ENCODE results near the gene SMIM38.

Gene SMIM38

DNA sequence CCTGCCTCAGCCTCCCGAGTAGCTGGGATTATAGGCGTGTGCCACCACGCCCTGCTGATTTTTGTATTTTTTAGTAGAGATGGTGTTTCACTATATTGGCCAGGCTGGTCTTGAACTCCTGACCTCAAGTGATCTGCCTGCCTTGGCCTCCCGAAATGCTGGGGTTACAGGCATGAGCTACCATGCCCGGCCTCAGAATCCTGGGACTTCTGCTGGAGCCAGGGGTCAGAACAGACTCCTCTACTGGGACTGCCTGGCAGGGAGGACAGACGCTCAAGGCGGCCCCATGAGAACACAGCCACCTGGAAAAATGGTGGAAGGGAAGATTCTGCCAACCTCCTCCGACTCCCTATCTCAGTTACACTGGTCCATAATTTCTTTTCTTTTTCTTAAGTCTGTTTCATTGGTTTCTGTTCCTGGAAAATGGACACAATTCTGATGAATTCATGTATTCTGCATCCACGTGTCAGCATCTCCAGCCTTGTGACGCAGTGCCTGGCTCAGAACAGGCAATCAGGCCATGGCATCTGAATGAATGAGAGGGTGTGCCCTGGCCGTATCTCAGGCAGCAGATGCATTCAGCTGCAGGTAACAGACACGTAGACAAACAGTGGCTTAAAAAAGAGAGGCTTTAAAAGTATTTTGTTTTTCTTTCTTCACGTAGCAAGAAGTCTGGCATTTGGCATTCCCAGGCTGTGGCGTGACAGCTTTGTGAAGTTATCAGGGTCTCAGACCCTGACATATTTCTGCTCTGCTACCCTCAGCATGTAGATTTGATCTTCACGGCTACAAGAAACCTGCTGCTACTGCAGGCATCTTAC lies 4.8 kb downstream of the SMIM38 start:
- DNase-seq (ENCODE audit: low spot score) = peak; percentile 5

DNA sequence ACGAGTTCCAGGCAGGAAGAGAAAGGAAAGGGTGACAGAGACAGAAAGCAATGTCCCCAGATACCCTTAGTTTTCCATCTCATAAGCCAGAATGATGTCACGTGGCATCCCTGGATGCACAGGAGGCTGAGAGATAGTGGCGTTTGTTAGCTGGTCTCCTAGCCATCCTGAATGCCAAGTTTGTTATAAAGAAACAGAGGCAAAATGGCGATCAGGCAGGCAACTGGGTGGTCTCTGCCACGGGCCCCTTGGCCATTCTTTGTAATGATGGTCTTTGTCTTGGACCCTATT lies 5.3 kb downstream of the SMIM38 start:
- no peak for DNase-seq (ENCODE audit: low spot score)

DNA sequence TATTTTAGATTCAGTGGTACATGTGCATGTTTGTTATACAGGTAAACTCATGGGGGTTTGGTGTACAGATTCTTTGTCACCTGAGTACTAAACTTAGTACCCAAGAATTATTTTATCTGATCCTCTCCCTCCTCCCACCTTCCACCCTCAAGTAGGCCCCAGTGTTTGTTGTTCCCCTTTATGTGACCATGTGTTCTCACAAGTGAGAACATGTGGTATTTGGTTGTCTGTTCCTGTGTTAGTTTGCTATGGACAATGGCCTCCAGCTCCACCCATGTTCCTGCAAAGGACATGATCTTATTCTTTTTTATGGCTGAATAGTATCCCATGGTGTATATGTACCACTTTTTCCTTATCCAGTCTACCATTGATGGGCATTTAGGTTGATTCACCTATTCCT lies 6.8 kb downstream of the SMIM38 start:
- no peak for DNase-seq (ENCODE audit: low spot score)

DNA sequence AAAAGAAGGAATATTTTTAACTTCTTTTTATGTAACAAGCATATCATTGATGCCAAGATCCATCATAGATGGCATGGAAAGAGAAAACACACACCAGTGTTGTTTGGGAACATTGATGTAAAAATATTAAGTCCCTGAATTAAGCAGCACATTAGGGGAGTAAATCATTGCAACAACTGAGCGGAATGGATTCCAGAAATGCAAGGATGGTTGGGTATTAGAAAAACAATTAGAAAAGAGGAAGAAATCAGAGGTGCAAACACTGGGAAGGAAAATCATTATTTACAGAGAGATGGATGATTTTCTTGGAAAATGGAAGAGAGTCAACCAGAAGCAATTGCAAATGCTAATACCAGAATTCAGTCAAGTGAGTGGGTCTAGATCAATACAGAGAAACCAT lies 8.1 kb downstream of the SMIM38 start:
- DNase-seq (ENCODE audit: low spot score) = no peak

DNA sequence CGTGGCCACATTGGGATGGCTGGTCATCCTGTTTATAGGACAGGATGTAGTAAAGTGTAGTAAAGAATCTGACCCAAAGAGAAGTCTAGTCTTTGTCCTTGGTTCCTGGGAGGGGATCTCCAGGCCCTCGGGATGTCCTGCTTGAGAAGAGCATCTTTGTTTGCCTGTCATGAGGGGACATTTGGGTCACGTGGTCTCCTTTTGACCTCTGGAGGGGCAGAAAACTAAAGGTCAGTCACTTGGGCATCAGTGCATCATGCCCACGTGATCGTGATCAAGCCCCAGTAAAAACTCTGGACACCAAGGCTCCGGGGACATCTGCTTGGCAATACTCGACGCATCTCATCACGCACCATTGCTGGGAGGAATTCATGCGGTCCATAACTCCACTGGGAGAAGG lies 9.1 kb downstream of the SMIM38 start:
- no peak for DNase-seq (ENCODE audit: low spot score)

DNA sequence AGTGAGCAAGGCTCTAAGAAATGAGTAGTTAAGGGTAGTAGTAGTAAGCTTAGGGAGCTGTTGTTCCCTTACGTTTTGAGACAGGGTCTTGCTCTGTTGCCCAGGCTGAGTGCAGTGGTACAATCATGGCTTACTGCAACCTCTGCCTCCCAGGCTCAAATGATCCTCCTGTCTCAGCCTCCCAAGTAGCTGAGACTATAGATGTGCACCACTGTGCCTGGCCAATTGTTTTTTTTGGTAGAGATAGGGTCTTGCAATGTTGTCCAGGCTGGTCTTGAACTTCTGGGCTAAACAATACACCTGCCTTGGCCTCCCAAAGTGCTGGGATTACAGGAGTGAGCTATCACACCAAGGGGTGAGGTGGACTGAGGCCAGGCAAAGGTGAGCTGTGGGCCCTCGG lies 10.0 kb downstream of the SMIM38 start:
- DNase-seq (ENCODE audit: low spot score) = no peak

DNA sequence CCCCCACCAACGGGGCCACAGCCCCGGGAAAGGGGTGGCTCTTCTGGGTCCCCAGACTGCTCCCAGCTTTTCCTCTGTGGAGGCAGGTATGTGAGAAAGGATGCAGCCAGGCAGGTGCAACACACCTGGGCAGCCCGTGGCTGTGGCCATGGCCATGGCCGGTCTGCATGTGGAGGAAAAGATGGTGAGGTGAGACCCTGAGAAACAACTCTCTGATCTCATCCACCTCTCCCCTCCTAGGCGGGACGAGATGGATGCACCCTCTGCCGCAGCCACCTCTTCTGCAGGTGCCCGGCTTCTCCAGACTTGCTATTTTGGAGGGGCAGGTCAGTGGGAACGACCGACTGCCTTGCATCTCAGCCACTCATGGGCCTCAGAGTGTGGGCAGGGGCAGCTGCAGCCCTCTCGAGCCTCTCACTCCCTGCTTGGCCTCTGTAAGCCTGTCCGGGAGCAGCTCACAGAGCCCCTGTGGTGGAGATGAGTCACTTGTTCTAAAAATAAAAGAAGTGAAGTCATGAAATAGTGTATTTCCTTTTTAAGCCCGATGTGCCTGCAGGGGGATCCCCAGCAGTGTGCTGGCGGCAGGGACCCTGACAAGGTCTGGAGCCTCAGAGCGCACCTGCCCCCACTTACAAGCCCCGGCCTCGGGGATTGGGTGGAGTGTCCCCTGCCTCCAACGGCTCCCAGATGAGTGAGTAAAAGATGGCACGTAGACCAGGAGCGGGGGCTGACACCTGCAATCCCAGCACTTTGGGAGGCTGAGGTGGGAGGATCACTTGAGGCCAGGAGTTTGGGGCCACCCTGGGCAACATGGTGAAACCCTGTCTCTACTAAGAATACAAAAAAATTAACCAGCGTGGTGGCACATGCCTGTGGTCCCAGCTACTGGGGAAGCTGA lies 10.7 kb downstream of the SMIM38 start:
- DNase-seq (ENCODE audit: low spot score) = no peak

DNA sequence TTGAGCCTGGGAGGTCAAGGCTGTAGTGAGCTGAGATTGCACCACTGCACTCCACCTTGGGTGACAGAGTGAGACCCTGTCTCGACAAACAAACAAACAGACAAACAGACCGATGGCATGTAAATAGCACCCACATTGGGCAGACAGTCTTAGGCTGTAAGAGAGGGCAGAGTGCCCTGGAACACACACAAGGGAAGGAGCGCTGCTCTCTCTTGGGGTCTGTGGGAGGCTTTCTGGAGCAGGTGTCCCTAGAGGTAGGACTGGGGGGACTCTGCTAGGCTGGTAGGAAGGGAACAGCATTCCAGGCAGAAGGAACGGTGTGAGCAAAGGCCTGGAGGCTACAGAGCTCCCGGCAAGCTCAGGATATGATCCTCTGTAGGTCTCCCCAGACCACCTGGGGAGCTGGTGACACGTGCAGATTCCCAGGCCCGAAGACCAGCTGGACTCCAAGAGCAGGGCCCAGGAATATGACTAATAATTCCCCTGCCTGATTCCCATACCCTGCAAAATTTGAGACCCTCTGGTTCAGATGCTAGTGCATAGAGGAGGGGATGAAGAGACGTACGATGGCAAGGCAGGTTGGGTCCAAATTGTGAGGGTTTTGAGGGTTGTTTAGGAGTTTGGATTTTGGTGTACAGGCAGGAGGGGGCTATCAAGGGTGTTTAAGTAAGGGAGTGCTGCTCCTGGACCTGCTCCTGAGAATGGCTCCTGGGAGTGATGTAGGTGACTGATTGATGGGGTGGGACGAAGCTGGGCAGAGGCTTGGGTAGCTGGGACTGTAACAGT lies 11.6 kb downstream of the SMIM38 start:
- DNase-seq (ENCODE audit: low spot score) = no peak

DNA sequence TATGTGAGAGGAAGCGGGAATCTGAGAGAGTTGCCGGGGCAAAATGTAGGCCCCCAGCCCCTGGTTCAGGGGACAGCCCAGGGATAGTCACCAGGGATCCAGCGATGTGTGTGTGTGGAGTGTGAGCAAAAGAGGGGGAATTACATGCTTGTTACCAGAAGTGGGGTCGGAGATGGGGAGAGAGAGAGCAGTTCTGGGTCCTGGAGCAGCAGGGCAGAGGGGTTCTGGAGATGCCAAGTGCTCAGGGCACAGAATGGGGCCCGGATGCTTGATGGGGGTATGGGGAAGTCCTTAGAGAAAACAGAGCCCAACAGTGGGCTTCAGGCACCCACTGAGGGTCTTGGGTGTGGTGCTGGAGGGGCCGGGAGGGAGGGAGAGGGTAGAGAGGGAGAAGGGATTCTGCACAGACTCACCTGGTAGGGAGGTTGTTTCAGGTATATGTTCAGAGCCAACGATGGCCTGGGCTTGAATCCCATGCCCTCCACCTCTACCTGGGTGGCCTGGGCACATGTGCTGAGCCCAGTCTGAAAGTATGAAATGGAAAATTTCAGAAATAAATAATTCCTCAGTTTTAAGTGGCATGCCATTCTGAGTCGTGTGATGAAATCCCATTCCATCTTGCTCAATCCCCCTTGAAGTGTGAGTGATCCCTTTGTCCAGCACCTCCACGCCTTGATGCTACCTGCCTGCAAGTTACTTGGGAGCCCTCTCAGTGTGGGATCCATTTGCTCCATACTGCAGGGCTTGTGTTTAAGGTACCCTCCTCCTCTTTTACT lies 12.4 kb downstream of the SMIM38 start:
- no peak for DNase-seq (ENCODE audit: low spot score)

DNA sequence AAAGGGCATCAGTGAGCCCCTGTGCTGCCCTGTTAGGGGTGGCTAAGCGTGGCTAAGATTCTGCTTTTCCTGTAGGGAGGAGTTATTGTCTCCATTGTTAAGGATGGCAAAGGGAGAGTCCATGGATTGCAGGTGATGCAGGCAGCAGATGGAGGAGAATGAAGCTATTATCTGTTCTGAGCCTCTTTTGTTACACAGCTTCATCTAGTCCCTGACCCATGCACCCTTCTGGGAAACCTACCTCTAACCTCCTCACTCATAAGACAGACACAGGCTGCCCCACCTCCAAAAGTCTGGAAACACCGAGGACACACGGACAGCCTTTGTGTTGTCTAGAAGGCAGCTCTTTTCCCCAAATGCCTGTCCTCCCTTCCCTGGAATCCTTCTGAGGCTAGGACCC lies 13.7 kb downstream of the SMIM38 start:
- no peak for DNase-seq (ENCODE audit: low spot score)

DNA sequence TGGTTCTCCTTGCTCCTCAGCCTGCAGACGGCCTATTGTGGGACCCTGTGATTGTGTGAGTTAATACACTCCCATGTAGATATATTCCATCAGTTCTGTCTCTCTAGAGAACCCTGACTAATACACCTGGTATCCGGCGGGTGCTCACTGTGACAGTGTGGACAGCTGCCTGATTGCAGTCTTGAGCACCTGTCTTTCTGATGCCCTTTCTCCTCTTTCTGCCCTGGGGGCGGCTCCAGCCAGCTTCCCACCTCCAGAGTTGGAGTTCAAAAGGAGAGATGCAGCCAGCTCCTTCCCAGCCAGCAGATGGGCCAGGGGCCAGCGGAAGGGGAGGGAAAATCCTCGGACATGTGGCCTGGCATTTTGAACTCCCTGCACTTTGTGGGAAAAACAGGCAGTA lies 15.0 kb downstream of the SMIM38 start:
- no peak for DNase-seq (ENCODE audit: low spot score)

DNA sequence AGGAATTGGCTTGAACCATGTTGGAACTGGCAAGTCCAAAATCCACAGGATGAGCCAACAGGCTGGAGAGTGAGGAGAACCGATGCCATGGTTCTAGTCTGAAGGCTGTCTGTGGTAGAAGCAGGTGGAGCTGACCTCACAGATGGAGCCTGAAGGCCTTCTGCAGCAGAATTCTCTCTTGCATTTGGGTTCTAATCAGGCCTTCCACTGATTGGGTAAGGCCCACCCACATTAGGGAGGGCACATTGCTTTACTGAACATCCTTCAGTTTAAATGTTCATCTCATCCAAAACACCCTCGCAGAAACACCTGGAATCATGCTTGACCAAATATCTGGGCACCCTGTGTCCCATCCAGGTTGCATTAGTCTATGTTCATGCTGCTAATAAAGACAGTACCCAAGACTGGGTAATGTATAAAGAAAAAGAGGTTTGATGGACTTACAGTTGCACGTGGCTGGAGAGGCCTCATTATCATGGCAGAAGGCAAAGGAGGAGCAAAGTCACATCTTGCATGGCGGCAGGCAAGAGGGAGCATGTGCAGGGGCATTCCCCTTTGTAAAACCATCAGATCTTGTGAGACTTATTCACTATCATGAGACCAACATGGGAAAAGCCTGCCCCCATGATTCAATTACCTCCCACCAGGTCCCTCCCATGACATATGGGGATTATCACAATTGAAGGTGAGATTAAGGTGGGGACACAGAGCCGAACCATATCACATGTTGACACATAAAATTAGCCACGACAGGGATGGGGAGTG lies 15.9 kb downstream of the SMIM38 start:
- DNase-seq (ENCODE audit: low spot score) = no peak

DNA sequence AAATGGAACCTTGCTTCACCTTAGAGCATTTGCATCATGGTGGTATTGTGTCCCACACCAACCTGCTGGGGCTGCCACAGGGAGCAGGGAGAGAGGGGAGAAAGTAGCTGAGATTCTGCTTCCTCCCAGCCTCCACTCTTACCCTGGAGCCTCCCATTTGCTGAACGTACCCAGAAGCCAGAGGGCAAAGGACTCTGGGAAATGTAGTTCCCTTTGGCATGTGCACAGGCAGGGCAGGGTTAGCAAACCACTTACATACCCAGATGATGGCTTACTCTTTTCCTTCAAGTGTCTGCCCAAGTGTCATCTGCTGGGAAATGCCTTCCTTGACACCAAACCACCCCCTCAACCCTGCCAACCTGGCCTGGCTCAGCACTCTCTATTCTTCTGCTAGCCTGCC lies 16.9 kb downstream of the SMIM38 start:
- DNase-seq (ENCODE audit: low spot score) = no peak

DNA sequence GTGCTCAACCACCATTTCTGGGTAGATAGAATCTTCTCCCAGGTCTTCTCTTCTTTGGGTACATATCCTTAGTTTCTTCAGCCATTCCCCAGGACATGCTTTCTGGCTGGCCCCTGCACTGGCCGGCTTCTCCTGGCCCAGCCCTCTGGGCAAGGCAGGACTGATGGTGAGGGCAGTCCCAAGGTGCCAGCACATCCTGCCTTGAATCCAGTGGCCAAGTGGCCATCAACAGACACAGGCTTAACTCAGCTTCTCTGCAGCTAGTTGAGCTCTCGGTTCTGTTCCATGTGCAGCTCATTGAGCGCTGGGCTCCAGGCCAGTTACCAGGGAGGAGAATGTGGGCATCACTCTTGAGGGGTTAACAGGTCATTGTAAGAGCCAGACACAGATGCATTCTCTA lies 17.6 kb downstream of the SMIM38 start:
- DNase-seq (ENCODE audit: low spot score) = no peak

DNA sequence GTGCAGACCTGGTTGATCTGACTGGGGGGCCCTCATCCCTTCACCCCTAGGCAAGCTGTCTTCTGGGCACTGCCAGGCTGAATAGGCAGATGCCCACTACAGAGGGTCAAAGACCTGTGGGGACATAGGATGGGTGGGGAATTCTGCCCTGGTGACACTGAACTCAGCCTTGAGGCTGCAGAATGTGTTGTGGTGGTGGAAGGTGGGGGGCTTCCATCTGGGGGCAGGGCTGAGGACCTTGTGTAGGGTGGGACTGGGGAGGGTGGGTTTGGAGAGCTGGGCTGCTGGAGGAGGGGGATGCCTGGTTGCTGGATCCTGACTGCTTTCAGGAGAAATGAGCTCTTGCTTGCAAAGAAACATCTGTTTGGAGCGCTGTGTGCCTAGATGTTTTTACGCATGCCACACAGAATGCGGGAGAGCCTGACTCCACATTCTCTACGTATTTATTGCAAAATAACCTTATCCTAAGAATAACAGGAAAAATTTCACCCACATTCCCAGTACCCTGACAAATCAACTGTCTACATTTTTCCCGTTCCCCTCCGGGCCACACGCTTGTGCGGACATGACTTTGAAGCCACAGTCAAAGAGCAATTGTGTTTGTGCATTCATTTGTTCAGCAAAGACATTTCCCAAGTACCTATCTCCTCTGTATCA lies 18.3 kb downstream of the SMIM38 start:
- DNase-seq (ENCODE audit: low spot score) = no peak

DNA sequence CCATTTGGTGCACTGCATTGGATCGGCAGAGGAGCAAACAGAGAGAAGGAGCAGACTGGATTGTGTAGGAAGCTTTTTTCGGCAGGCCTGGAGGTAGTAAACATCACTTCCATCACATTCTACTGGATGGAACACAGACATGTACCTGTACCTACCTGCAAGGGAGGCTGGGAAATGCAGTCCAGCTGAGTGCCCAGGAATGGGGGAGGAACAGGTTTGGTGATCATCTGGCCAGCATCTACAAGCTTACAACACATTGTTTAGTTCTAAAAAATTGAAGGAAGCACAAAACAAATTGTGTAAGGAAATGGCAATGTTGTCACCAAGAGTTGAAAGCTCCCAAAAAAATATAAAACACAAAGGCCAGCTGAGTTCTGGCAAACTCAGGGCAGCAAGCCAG lies 19.1 kb downstream of the SMIM38 start:
- no peak for DNase-seq (ENCODE audit: low spot score)

DNA sequence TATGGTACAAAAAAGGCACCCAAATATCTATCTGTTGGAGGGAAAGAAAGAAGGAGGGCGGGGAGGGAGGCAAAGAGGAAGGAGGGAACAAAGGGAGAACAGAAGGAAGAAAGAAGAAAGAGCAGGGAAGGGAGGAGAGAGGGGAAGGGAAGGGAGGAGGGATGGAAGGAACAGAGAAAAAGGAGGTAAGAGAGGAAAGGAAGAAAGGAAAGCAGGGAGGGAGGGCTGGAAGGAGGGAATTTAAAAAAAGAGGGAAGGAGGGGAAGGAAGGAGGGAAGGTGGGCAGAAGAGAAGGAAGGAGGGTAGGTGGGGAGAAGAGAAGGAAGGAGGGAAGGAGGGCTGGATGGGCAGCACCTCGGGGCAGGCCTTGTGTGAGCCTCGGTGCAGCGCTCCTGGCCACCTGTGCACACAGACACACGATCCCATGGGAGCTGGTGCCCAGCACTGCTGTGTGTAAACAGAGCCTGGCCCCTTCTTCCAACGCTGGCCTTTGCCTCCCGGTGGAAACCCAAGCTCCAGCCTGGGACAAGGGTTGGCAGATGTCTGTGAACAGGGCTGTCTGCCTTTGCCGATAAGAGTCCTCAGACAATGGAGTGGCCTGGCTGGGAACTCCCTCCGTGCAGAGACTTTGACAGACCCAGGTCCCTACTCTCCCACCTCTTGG lies 23.2 kb downstream of the SMIM38 start:
- no peak for DNase-seq (ENCODE audit: low spot score)

DNA sequence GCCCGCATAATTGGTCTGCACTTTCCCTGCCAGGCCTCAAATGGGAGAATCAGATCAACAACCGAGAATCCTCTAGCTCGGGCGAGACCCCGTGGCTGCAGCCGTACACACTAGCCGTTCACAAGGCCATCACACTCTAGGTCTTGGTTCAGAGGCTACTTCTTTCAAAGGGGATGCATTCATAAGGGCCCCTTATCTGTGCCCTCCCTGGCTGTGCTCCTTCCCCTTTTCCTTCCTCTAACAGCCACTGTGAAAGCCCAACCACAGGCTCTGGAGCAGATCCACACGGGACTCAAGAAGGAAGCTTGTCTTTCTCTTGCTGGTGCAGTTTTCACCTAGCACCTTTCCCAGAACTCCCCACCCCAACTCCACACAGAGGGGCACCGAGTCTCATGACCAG lies 24.5 kb downstream of the SMIM38 start:
- DNase-seq (ENCODE audit: low spot score) = no peak

DNA sequence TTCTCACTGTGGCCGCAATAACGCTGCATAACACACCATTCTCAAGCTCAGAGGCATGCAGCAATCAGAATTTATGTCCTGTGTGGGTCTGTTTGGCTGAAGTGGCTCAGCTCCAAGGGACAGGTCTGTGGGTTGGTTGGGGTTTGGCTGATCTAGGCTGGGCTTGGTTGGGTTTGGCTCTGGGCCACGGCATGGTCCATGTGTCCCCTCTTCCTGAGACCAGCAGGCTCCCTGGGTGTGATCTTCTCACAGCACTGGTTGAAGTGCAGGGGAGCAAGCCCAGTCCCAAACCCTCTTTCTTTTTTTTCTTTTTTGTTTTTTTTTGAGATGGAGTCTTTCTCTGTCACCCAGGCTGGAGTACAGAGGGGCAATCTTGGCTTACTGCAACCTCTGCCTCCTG lies 25.0 kb downstream of the SMIM38 start:
- DNase-seq (ENCODE audit: low spot score) = no peak

DNA sequence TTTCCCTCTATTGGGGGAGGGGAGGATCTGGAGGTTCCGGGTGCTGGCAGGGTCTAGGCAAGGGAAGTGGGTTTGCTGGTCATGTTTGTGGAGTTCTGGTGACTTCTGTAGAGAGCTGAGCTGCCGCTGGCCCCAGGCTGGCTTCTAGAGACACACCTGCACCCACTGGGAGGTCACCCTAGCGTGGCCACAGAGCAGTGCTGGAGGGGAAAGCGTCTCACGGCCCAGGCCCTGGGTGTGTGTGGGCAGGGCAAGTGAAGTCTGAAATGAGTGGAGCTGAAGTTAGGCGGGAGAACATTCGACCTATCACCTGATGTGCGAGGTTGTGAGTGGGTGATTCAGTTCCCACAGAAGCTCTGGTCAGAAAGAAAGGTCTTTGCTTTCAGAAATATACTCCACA lies 27.9 kb downstream of the SMIM38 start:
- DNase-seq (ENCODE audit: low spot score) = no peak

All from hematopoietic multipotent progenitor cell treated with erythropoietin and hydrocortisone succinate and interleukin-3 and kit ligand, for 15 days (in vitro differentiated cells).